Measurements from ENCODE around the gene CHRNA1. TPM values are rescaled to one million over a fixed set of nuclear protein-coding genes. Genes with fewer than 3 reads are reported as not detected.

CHRNA1 gene
- 1 to 10 TPM; 3.3 to 6.2 (median 5.0) TPM for polyA plus RNA-seq (ENCODE audit: insufficient read length in 4 of 4)

- DNase-seq (ENCODE audit: low read depth in 4 of 4, low spot score in 2 of 4), result no peak
These were observed at the start of gene CHRNA1 for GRCh38 chr2:174764280-174765255. CHRNA1 (minus strand) TSS chr2:174764472; CDS start chr2:174764394, 78 bp downstream.

GRCh38 chr2:174812037-174812436 lies 47.8 kb upstream of the CHRNA1 start:
- no peak for DNase-seq (ENCODE audit: low read depth in 4 of 4, low spot score in 2 of 4)

- no peak for DNase-seq (ENCODE audit: low read depth in 4 of 4, low spot score in 2 of 4)
These were observed 43.7 kb upstream of the CHRNA1 start for GRCh38 chr2:174807931-174808330.

GRCh38 chr2:174805803-174806202 lies 41.5 kb upstream of the CHRNA1 start:
- DNase-seq (ENCODE audit: low read depth in 4 of 4, low spot score in 2 of 4), result no peak

- no peak for DNase-seq (ENCODE audit: low read depth in 4 of 4, low spot score in 2 of 4)
These were observed 38.2 kb upstream of the CHRNA1 start for GRCh38 chr2:174802459-174802858.

GRCh38 chr2:174800436-174801205 lies 36.3 kb upstream of the CHRNA1 start:
- DNase-seq (ENCODE audit: low read depth in 4 of 4, low spot score in 2 of 4), result no peak

- no peak for DNase-seq (ENCODE audit: low read depth in 4 of 4, low spot score in 2 of 4)
These were observed 34.5 kb upstream of the CHRNA1 start for GRCh38 chr2:174798801-174799200.

- DNase-seq (ENCODE audit: low read depth in 4 of 4, low spot score in 2 of 4), result no peak
These were observed 33.6 kb upstream of the CHRNA1 start for GRCh38 chr2:174797781-174798276.

GRCh38 chr2:174796319-174796771 lies 32.1 kb upstream of the CHRNA1 start:
- DNase-seq (ENCODE audit: low read depth in 4 of 4, low spot score in 2 of 4), result no peak

GRCh38 chr2:174794851-174795374 lies 30.6 kb upstream of the CHRNA1 start:
- no peak for DNase-seq (ENCODE audit: low read depth in 4 of 4, low spot score in 2 of 4)

GRCh38 chr2:174792309-174793025 lies 28.2 kb upstream of the CHRNA1 start:
- no peak for DNase-seq (ENCODE audit: low read depth in 4 of 4, low spot score in 2 of 4)

GRCh38 chr2:174791746-174792280 lies 27.5 kb upstream of the CHRNA1 start:
- DNase-seq (ENCODE audit: low read depth in 4 of 4, low spot score in 2 of 4), result no peak

- no peak for DNase-seq (ENCODE audit: low read depth in 4 of 4, low spot score in 2 of 4)
These were observed 26.7 kb upstream of the CHRNA1 start for GRCh38 chr2:174791020-174791419.

GRCh38 chr2:174789001-174789400 lies 24.7 kb upstream of the CHRNA1 start:
- no peak for DNase-seq (ENCODE audit: low read depth in 4 of 4, low spot score in 2 of 4)

GRCh38 chr2:174788291-174788929 lies 24.1 kb upstream of the CHRNA1 start:
- no peak for DNase-seq (ENCODE audit: low read depth in 4 of 4, low spot score in 2 of 4)

- no peak for DNase-seq (ENCODE audit: low read depth in 4 of 4, low spot score in 2 of 4)
These were observed 23.4 kb upstream of the CHRNA1 start for GRCh38 chr2:174787487-174788205.

GRCh38 chr2:174786066-174786725 lies 21.9 kb upstream of the CHRNA1 start:
- no peak for DNase-seq (ENCODE audit: low read depth in 4 of 4, low spot score in 2 of 4)

GRCh38 chr2:174785481-174785880 lies 21.2 kb upstream of the CHRNA1 start:
- DNase-seq (ENCODE audit: low read depth in 4 of 4, low spot score in 2 of 4), result no peak
